GM12801 (cell line): ENCODE measurements around the gene ST6GALNAC6.

Experiments
- TF ChIP-seq, protein P1 (sequence below): IDR thresholded peaks from one replicate; pipeline ENCODE4 v1.5.1; 2011; ENCODE audit warnings: control low read depth; ENCODE audit not compliant: insufficient read length; ENCODE audit errors: extremely low read depth

Gene ST6GALNAC6

GRCh38 chr9:127912882-127913281 lies 13.5 kb upstream of the ST6GALNAC6 start:
- TF ChIP-seq, protein P1, sequence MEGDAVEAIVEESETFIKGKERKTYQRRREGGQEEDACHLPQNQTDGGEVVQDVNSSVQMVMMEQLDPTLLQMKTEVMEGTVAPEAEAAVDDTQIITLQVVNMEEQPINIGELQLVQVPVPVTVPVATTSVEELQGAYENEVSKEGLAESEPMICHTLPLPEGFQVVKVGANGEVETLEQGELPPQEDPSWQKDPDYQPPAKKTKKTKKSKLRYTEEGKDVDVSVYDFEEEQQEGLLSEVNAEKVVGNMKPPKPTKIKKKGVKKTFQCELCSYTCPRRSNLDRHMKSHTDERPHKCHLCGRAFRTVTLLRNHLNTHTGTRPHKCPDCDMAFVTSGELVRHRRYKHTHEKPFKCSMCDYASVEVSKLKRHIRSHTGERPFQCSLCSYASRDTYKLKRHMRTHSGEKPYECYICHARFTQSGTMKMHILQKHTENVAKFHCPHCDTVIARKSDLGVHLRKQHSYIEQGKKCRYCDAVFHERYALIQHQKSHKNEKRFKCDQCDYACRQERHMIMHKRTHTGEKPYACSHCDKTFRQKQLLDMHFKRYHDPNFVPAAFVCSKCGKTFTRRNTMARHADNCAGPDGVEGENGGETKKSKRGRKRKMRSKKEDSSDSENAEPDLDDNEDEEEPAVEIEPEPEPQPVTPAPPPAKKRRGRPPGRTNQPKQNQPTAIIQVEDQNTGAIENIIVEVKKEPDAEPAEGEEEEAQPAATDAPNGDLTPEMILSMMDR: no peak

GRCh38 chr9:127912296-127912695 lies 12.9 kb upstream of the ST6GALNAC6 start:
- TF ChIP-seq, protein P1: no peak

- TF ChIP-seq, protein P1: no peak
Observed at GRCh38 chr9:127910613-127911205, 11.3 kb upstream of the ST6GALNAC6 start.

DNA sequence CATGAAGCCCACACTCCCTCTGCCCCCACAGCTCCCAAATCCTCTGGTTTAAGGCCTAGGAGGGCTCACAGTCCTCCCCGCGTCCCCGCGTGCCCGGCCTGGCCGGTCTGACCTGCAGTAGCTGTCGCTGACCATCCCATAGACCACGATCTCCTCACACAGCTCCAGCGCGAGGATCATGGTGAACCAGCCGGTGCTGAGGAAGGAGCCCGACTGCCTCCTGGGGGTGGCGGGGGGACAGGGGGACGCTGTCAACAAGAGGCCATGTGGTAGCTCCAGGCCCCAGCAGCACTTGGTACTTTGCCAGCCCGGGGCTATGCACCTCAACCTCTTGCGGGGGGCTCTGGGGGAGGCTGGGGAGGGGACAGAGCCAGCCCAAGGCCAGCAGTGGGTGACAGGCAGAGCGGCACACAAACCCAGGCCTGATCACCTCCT lies 10.5 kb upstream of the ST6GALNAC6 start:
- TF ChIP-seq, protein P1: no peak

DNA sequence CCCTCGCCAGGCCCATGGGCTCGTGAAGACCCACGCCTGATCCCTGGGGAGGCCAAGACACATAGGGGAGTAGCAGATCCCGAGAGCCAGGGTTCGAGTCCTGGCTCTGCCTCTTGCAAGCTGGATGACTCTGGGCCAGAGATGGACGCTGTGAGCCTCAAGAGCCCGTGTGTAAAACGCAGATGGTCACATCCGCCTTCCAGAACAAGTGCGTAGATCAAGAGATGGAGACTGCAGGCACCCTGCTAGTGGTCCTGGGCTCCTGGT lies 9.2 kb upstream of the ST6GALNAC6 start:
- TF ChIP-seq, protein P1: no peak

DNA sequence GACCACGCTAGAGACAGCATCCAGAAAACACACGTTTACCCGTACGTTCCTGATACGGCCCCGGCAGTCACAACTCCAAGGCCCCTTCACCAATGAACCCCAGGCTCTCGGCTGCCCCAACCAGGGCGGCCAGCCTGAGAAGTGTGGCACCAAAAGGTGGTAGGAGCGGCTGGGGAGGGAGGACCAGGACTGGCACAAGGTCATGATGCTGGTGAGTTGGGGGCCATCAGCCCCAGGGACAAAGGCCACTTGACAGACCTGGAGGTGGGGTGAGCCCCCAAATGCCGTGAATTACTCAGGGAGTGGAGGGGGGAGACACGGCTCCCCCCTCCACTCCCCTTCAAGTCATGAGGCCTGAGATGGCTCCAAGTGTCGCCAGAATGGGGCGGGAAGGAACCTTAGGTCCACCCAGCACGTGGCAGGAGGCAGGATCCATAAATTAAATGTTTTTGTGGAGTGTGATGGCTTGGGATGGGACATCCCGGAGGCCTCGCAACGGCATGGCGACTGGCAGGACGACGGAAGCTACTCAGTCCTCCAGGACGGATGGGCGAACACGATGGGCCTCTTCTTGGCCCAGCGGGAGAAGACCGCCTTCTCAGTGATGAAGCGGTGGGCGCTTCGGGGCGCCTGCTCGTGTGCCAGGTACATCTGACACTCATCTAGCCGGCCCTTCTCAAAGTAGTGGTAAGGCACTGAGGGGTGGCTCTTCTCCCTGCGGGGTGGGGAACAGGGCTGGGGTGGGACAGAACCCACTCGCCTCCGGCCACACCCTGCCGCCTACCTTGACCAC lies 8.7 kb upstream of the ST6GALNAC6 start:
- TF ChIP-seq, protein P1: no peak

- TF ChIP-seq, protein P1: no peak
Observed at GRCh38 chr9:127905788-127906191, 6.4 kb upstream of the ST6GALNAC6 start.
